ENCODE measurements around the gene MAP3K4.

- TF ChIP-seq, protein P1, sequence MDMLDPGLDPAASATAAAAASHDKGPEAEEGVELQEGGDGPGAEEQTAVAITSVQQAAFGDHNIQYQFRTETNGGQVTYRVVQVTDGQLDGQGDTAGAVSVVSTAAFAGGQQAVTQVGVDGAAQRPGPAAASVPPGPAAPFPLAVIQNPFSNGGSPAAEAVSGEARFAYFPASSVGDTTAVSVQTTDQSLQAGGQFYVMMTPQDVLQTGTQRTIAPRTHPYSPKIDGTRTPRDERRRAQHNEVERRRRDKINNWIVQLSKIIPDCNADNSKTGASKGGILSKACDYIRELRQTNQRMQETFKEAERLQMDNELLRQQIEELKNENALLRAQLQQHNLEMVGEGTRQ (CRISPR knock-in tag; IDR thresholded peaks at IDR 0.05), result no peak
- no peak for TF ChIP-seq GRHL2 (CRISPR knock-in tag; IDR thresholded peaks at IDR 0.05; ENCODE audit: insufficient replicate concordance, severe bottlenecking)
- TF ChIP-seq, protein P2, sequence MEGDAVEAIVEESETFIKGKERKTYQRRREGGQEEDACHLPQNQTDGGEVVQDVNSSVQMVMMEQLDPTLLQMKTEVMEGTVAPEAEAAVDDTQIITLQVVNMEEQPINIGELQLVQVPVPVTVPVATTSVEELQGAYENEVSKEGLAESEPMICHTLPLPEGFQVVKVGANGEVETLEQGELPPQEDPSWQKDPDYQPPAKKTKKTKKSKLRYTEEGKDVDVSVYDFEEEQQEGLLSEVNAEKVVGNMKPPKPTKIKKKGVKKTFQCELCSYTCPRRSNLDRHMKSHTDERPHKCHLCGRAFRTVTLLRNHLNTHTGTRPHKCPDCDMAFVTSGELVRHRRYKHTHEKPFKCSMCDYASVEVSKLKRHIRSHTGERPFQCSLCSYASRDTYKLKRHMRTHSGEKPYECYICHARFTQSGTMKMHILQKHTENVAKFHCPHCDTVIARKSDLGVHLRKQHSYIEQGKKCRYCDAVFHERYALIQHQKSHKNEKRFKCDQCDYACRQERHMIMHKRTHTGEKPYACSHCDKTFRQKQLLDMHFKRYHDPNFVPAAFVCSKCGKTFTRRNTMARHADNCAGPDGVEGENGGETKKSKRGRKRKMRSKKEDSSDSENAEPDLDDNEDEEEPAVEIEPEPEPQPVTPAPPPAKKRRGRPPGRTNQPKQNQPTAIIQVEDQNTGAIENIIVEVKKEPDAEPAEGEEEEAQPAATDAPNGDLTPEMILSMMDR (IDR thresholded peaks at IDR 0.05), result no peak
- TF ChIP-seq, protein P3, sequence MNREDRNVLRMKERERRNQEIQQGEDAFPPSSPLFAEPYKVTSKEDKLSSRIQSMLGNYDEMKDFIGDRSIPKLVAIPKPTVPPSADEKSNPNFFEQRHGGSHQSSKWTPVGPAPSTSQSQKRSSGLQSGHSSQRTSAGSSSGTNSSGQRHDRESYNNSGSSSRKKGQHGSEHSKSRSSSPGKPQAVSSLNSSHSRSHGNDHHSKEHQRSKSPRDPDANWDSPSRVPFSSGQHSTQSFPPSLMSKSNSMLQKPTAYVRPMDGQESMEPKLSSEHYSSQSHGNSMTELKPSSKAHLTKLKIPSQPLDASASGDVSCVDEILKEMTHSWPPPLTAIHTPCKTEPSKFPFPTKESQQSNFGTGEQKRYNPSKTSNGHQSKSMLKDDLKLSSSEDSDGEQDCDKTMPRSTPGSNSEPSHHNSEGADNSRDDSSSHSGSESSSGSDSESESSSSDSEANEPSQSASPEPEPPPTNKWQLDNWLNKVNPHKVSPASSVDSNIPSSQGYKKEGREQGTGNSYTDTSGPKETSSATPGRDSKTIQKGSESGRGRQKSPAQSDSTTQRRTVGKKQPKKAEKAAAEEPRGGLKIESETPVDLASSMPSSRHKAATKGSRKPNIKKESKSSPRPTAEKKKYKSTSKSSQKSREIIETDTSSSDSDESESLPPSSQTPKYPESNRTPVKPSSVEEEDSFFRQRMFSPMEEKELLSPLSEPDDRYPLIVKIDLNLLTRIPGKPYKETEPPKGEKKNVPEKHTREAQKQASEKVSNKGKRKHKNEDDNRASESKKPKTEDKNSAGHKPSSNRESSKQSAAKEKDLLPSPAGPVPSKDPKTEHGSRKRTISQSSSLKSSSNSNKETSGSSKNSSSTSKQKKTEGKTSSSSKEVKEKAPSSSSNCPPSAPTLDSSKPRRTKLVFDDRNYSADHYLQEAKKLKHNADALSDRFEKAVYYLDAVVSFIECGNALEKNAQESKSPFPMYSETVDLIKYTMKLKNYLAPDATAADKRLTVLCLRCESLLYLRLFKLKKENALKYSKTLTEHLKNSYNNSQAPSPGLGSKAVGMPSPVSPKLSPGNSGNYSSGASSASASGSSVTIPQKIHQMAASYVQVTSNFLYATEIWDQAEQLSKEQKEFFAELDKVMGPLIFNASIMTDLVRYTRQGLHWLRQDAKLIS (CRISPR knock-in tag; IDR thresholded peaks at IDR 0.05; ENCODE audit: borderline replicate concordance), result no peak
- no peak for TF ChIP-seq SP1 (CRISPR knock-in tag; conservative IDR thresholded peaks at IDR 0.05)
- TF ChIP-seq JUN (CRISPR knock-in tag; IDR thresholded peaks at IDR 0.05), result no peak
- no peak for TF ChIP-seq JAZF1 (CRISPR knock-in tag; IDR thresholded peaks at IDR 0.05)
Observed at GRCh38 chr6:161132384-161132783, 140.8 kb downstream of the MAP3K4 start.

Measured in WTC11 (cell line).